Activated effector memory CD4-positive, alpha-beta T cell treated with anti-CD3 and anti-CD28 coated beads, Interleukin-2, amount 50 U/mL, for 16 hours (primary cell): ENCODE results near the gene PTPRO.
"Not testable (repeated sequence)": the region's sequence is repeated elsewhere in the genome, so short reads cannot be mapped to it uniquely, and the experiment has no call there.

Experiments used
- DNase-seq: peaks from one replicate; pipeline ENCODE4 v3.0.0-alpha.2; 2020

PTPRO gene

DNA sequence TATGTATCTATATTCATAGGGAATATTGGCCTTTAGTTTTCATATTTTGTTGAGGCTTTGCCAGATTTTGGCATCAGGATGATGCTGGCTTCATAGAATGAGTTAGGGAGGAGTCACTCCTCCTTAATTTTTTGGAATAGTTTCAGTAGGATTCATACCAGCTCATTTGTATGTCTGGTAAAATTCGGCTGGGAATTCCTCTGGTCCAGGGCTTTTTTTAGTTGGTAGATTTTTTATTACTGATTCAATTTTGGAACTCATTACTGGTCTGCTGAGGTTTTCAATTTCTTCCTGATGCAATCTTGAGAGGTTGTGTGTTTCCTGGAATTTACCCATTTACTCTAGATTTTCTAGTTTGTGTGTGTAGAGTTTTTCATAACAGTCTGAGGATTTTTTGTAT, 291.7 kb downstream of the PTPRO start:
- DNase-seq = no peak

DNA sequence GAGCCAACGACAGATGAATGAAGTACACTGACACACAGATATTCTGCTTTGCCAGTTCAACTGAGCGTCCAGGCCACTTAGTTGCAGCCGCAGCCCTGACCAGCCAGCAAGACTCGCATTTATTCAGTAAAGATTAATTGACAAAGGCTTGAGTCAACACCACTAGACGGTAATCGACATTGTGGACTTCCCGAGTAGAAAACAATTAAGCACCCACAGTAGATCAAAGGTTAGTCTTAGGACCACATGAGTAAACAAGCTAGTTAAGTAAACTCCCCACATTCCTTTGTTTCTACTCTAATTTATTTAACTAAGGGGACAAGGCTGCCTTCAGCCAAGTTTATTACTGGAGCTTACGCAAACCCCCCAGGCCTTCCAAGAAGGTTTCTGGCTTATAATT, 294.2 kb downstream of the PTPRO start:
- not testable (repeated sequence) for DNase-seq

DNA sequence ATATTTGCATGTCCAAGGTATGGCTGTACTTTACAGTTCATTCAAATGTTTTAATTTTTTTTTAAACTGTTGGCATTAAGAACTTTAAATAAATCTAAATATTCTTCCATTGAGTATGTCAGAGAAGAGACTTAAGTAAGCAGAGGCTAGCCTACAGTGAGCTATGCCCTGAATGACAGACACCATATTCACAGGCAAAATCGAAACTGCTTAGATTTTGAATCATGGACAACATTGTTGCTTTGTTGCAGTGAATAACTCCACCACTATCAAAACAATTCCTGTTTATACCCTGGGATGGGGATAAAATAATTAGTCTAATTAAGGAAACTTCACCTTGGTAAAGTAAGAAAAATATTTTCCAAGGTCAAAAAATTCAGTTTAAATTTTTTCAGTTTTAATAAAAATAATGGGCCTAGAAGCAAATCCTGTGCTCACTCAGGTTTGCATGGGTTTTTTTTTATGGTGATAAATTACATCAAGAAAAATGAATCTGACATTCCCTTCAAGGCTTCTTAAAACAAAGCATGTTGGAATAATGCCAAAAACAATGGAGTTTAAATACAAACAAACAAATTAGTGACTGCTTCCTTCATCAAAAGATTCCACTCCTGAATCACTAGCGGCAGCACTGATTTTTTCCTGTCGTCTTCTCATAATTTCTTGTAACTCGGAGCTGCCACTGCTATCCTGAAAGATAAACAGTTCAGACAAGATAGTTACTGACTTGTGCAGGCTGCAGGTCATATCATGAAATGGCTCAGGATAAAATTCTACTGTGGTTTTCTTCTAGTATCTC, 298.6 kb downstream of the PTPRO start:
- no peak for DNase-seq

DNA sequence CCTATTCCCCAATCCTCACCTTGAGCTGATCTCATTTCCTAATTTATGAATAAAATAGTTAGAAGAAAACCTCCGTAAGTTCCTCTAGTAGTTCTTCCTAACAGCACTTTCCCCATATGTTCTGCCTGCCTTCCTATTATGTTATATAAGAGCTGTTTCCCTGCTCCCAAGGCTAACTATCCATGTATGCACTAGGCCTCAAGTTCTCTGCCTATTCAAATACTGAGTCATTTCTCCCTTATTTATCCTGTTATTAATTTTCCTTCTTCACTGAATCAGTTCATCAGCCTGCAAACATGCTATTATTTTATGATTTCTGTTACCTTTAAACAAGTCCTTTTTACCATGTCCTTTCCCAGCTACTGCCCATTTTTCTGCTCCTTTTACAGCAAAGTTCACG, 302.8 kb downstream of the PTPRO start:
- DNase-seq = no peak

DNA sequence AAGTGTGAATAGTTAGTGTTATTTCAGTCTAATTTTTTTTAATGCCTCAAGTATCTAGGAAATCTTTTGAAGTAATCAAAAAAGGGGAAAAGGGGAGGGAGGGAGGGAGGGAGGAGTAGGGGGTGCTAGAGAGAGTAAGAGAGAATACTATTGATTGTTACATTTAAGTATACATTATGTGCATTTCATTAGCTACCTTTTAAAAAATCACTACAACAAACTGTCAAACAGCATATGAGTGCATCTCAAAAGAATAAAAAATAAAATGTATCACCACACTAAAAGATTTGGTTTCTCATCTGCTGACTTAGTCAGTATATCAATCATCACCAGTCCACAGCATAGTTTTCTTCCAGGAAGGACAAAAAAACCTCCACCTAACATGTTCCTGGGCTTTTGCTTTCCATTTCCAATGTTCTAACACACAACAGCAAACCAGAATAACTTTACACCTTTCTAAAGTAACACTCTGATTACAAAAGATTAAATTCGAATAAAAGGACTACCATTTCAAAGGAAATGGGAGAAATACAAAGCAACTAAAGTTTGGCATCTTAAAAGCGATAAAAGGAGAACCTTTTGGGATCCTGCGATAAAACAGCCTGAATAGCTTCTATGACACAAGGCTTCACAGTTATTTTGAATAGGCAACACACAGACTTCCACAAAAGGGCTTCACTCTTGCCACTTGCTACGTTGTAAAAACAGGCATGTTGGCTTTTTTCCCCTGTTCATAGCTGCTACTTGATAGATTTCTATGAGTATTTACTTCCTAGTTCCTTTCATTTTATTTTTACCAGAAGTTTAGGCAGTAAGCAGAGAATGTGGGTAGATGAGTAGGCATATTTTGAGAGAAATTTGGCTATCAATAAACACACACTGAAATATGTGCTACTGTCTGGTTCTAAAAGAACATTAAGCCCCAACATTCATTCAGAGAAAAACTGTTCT, 306.0 kb downstream of the PTPRO start:
- DNase-seq = no peak

DNA sequence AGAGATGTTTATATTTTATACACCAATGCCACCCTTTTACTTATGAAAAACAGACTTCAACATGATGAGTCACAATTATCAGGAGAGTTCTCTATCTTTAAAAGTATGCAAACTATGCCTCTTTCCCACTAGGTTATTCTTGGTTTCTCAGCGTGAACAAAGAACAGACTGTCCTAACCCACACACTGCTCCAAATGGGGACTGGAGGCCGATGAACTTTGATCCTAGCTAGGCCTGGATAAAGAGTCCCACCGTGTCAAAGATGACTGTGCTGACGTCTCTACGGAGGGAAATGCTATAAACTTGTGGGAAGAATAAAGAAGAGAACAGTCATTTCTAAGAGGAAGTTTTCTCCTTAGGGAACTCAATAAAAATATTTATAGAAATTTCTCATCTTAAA, 306.8 kb downstream of the PTPRO start:
- DNase-seq = no peak

DNA sequence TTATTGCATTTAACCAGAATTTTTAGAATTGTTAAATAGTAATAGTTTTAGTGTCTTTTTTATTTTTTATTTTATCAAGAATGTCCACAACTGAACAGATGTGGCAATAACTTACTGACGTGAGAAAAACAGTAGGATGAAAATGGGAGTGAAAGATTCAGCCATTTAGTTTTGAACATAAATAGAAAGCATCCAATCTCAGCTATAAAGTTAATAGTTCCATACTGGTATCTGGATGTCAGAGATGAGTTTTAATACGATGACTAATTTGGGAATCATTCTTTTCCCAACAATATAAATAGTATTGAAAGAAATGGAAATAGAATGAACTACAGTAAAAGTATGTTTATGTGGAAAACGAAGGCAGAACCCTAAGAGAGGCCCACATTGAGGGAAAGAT, 307.5 kb downstream of the PTPRO start:
- no peak for DNase-seq

DNA sequence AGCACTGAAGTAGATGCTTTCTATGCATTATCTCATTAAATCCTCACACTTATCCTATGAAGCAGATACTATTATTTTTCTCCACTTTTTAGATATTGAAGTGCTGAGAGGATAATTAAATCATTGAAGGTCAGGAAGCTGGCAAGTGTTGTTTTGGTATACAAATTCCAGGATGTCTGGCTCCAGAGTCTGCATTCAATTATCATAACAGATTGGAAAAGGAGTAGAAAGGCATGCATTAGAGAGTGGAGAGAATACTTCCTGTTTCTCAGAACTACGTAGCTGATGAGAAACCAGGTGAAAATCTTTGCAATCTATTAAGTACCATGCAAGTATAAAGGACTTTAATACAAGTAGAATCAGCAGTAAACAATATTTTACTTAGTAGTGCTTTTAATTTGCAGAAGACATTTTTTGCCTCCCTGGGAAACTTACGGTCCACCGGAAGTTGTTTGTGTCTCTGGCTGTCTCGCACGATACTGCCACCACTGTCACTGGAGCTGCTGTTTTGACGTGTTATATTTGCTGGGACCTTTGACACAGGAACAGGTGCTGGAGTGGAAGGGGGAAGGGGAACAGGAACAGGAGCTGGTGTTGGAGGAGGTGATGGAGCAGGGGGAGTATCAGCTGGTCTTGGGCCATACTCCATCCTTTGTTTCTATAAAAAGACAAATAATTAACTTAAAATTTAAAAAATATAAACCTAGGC, 308.9 kb downstream of the PTPRO start:
- no peak for DNase-seq

DNA sequence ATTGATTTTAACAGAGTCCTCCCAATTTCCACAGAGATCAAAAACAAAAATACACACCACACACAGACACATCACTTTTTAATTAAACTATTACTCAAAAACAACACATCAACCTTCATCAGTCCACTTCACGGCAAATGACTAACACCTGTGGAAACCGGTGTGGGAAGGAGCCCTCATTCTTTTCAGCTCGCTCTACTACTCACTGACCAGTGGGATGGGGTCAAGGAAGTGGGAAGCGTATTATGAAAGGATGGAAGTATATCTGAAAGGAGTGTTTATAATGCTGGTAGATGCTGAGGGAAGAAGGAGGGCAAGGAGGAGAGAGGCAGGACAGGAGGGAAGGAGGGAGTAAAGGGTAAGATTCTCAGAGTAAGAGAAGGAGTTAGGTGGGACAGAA, 310.4 kb downstream of the PTPRO start:
- no peak for DNase-seq

DNA sequence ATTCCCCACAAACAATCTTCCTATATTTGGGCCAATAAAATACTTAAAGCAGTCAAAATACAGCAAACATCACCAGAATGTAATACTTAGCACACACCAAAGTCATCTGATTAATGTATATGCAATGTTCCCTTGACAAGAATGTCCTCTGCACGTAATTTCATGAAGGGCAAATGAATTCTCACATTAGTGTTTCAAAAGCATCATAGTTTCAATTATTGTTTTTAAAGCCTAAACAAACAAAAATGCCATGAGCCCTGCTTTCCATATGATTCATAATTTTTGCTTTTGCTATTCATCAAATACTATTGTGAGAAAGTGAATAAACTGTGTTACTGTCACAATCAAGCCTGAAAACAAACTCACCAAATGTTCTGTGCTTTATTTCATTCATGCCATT, 310.9 kb downstream of the PTPRO start:
- DNase-seq = no peak

DNA sequence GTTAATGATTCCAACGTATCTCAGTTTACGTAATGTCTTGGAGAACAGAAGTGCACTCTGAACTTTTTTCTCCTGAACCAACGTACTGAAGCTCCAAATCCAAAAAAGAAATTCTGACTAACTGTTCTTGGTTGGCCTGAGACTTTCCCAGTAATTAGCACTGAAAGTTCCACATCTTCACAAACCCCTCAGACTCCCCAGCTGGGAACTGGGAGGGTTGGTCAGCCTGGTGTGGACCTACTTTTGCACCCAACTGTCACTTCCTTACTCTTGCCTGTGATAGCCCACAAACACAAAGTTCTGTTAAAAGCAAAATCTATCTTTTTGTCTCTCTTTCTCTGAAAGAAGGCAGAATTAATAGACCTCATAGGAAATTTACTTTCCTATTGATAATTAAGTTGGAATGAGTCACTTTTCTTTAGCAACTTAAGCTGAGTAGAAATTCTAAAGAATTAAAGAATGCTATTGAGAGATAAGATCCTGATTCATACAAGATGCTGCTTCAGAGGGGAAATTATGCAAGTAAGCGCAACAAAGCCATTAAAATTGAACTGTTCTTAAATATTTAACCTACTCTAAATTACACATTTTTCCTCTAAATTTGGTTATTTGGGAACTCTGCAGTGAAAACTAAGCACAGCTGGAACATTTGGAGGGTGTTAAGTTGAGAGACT, 311.8 kb downstream of the PTPRO start:
- no peak for DNase-seq

DNA sequence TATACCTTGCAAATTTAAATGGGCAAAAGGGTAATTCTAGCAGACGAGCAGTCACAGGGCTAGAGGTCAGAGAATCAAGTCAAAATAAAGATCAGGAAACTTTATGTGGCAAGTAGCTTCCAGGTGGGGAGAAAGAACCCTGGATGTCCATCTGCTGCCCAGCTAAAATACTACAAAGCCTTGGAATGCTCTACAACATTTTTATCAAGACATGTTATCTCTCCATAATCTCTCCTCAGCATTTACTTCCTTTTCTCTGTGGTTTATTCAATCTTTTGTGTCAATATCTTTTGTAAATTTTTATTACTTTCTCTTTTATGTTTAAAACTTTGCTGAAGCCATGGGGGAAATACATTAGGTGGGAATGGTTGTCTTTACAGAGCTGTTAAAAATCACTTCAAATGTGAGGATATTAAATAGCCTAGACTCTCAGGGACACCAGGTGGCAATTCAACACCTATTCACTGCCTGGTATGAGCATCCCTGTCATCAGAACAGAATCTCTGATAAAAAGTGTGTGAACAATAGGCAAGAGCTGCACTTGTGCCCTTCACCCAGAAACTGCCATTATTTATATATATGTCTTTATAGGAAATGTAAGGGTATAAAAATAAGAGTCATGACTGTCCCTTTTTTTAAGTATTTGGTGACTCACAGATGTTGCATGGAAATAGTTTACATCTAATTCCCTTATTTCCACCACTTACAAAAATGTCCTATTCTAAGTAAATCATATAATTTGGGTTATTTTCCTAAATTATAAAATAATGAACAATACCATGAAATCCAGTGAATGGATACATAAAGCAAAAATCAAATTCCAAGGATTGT, 314.0 kb downstream of the PTPRO start:
- no peak for DNase-seq

DNA sequence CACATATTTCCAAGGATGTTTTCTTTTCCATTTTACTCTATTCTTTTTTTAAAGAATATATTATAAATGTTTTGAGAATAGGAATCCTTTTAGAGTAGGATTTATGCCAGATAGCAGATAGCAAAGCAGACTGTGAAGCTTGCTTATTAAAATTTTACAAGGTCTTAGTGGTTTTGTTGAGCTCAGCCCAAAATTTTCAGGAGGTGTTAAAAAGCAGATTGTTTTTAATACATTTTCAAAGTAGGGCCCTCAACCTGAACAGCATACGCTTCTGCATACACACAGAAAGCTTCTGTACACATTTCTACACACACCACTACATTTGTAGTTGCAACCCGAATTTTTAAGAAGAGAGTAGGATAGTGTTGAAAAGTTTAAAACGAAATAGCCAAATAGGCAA, 315.9 kb downstream of the PTPRO start:
- DNase-seq = no peak

DNA sequence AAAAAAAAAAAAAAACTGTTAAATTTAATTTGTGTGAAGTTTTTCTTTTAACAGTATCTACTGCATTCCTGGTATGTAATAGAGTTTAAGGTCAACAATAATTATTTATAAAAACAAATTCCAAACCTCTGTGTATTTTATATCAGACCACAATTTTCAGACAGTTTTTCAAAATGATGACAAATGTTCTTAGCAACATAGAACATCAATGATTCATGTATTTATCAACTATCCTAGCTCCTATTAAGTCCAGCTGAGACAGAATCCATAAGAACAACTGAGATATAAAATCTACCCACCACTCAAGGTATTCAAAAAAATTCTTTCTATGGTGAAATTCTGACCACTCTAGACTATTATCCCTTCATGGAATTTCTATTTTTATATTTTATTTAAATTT, 322.4 kb downstream of the PTPRO start:
- DNase-seq = no peak

DNA sequence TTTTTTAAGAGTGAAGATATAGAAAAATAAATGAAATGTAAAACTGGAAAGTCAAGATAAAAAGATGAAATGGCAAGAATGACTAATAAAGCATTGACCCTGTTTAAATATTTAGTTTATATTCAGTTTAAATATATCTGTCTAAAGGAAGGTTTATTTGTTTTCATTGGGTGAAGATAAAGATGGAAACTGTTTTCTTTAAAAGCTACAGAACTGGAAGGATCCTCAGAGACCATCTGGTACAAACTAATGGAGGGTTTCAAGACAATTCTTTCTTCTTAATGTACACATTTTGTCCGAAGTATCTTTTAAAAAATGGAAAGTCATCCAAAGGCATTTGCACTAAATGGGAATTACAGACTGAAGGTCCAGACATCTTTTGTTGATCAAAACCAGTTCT, 324.3 kb downstream of the PTPRO start:
- DNase-seq = no peak
